Measurements from ENCODE around the gene SLC22A7.

DNA sequence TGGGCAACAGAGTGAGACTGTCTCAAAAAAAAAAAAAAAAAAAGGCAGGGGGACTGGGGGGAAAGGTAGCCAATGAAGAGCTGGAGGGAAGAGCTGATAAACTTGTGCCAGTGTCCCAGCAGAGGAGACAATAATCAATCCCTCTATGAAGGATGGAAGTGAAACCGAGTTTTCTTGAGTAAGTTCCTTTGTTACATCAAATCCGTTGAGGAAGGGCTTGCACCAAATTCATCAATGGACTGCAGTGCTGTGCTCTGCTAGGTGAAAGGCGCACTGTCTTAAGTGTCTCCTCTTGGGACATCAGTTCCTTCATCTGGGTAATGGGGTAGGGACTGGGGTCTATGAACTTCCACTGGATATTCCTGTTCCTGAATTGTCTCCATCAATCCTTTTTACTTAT lies 13.6 kb downstream of the SLC22A7 start:
- TF ChIP-seq EZH2 (IDR thresholded peaks at IDR 0.05; ENCODE audit: low read depth, unreplicated experiment): no peak
- TF ChIP-seq, protein P1, sequence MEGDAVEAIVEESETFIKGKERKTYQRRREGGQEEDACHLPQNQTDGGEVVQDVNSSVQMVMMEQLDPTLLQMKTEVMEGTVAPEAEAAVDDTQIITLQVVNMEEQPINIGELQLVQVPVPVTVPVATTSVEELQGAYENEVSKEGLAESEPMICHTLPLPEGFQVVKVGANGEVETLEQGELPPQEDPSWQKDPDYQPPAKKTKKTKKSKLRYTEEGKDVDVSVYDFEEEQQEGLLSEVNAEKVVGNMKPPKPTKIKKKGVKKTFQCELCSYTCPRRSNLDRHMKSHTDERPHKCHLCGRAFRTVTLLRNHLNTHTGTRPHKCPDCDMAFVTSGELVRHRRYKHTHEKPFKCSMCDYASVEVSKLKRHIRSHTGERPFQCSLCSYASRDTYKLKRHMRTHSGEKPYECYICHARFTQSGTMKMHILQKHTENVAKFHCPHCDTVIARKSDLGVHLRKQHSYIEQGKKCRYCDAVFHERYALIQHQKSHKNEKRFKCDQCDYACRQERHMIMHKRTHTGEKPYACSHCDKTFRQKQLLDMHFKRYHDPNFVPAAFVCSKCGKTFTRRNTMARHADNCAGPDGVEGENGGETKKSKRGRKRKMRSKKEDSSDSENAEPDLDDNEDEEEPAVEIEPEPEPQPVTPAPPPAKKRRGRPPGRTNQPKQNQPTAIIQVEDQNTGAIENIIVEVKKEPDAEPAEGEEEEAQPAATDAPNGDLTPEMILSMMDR (conservative IDR thresholded peaks at IDR 0.05; ENCODE audit: low read depth in 2 of 2): no peak
- TF ChIP-seq ZNF114 (CRISPR knock-in tag; IDR thresholded peaks at IDR 0.05): no peak
- TF ChIP-seq POLR2AphosphoS5 (IDR thresholded peaks at IDR 0.05; ENCODE audit: low read depth): no peak
- no peak for TF ChIP-seq ZNF331 (CRISPR knock-in tag; IDR thresholded peaks at IDR 0.05; ENCODE audit: low read depth)
- no peak for TF ChIP-seq EZH2phosphoT487 (IDR thresholded peaks at IDR 0.05; ENCODE audit: unreplicated experiment)
- no peak for TF ChIP-seq JUNB (IDR thresholded peaks at IDR 0.05; ENCODE audit: unreplicated experiment)
- TF ChIP-seq CREB1 (CRISPR knock-in tag; IDR thresholded peaks at IDR 0.05; ENCODE audit: low read depth): no peak
